Epithelial cell of esophagus (primary cell): Measurements from ENCODE around the gene RASGRP1.

ENCODE experiments used
- DNase-seq: peaks from one replicate; pipeline ENCODE4 v3.0.0; 2010; ENCODE audit warnings: low read depth
- H3K4me3 ChIP-seq: 2 replicates; pipeline ENCODE4 v1.5.1; 2011; ENCODE audit warnings: mild to moderate bottlenecking, low read length, control low read depth
- TF ChIP-seq, protein P1 (sequence below): IDR thresholded peaks from 2 replicates; pipeline ENCODE4 v1.5.1; 2011; ENCODE audit warnings: low read depth, mild to moderate bottlenecking, low read length, control low read depth, inconsistent platforms; ENCODE audit not compliant: insufficient read depth; ENCODE audit errors: missing control alignments

Gene RASGRP1

DNA sequence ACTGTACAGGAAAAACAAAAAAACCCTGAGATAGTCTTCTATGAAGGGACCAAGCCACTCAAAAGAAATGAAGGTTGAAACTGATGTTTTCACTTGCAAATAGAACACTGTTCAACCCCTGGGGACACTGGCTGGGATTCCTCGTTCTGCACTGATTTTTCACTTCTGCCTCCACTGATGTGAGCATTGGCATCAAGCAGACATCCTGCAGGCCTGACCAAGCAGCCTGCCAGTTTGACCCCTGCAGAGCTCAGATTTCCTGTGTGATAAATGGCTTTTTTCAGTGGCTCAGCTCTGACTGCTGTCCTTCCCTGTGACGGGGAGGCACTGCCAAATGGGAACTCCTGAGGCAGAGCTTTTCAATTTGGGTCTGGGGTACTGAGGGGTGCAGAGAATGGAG, 50.0 kb downstream of the RASGRP1 start:
- no peak for DNase-seq
- TF ChIP-seq, protein P1, sequence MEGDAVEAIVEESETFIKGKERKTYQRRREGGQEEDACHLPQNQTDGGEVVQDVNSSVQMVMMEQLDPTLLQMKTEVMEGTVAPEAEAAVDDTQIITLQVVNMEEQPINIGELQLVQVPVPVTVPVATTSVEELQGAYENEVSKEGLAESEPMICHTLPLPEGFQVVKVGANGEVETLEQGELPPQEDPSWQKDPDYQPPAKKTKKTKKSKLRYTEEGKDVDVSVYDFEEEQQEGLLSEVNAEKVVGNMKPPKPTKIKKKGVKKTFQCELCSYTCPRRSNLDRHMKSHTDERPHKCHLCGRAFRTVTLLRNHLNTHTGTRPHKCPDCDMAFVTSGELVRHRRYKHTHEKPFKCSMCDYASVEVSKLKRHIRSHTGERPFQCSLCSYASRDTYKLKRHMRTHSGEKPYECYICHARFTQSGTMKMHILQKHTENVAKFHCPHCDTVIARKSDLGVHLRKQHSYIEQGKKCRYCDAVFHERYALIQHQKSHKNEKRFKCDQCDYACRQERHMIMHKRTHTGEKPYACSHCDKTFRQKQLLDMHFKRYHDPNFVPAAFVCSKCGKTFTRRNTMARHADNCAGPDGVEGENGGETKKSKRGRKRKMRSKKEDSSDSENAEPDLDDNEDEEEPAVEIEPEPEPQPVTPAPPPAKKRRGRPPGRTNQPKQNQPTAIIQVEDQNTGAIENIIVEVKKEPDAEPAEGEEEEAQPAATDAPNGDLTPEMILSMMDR = no peak
- H3K4me3 ChIP-seq = no peak overlapping the region

DNA sequence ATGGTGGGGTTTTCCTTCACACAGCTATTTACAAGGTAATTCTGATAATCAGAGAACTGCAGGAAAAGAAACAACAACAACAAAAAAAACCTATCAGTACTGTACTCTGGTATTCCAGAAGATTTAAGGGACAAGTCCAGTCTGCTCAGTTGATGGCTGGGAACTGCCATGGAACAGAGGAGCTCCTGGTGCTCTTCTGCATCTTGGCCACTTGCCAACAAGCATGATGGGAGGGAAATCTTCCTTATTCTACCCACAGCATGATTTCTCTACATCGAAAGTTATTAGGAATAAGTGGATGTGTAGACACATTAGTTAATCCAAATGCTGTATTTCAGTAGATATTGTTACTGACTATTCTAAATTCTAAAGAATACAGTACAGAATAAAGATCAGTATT, 51.7 kb downstream of the RASGRP1 start:
- TF ChIP-seq, protein P1 = no peak
- no peak for DNase-seq
- no peak overlapping the region for H3K4me3 ChIP-seq

DNA sequence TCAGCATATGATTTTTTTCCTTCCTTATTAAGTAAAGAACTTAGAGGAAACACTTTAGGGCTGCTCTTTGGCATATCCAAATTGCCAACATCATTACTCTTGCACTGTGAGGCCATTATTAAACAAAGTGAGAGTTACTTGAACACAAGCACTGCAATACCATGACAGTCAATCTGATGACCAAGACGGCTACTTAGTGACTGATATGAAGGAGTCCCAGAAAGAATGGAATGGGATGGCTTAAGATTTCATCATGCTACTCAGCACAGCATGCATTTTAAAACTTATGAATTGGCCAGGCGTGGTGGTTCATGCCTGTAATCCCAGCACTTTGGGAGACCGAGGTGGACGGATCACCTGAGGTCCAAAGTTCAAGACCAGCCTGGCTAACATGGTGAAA, 55.5 kb downstream of the RASGRP1 start:
- TF ChIP-seq, protein P1 = no peak
- DNase-seq = no peak
- no peak overlapping the region for H3K4me3 ChIP-seq

DNA sequence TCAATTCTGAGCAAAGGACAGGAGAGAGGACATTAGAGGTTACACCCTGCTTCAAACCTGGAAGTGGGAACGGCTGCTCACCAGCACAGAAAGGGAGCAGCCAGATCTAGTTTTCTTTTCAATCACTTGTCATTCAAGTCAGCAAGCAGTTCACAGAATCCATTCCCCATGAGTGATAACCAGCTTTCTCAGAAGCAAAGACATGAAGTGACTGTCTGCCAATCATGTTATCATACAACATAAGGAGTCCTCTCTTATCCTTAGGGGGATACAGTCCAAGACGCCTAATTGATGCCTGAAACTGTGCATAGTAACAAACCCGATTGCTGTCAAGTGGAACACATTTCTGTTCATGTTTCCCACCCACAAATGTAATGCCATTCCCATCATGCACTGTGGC, 56.0 kb downstream of the RASGRP1 start:
- DNase-seq = no peak
- TF ChIP-seq, protein P1 = no peak
- no peak overlapping the region for H3K4me3 ChIP-seq

DNA sequence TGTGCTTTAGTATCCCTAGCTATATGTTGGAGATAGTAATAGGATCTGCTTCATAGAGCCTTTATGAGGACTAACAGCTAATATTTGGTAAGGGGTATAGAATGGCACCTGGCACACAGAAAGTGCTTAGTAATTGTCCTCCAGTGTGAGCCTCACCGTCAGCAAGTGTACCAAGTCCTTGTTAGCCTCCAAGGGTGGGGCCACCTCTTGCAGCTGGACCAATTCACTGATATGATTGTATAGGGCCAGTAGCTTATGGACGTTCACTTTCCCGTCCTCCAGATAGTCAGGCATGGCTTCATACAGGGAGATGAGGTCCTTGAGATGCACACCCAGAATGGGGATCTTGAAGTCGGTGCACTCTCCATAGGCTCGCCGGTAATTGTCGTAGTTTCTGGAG, 57.0 kb downstream of the RASGRP1 start:
- TF ChIP-seq, protein P1 = no peak
- DNase-seq = no peak
- H3K4me3 ChIP-seq = no peak overlapping the region

DNA sequence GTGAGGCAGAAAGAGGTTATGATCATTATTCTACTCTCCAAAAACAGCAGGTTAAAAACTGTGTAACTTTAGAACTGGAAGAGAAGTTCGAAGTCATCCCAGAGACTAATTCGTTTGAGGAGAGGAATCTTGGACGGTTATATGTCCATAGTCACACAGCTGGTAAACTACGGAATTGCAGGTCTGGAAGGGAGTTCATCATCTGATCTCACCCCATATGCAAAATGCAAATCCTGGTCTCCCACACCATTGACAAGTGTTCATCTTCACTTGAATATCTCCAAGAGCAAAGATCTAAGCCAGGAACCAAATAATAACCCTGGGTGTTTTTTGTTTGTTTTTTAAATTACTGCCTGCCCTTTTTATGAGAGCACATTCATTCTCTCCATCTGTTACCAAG, 57.6 kb downstream of the RASGRP1 start:
- TF ChIP-seq, protein P1 = no peak
- DNase-seq = no peak
- H3K4me3 ChIP-seq = no peak overlapping the region

DNA sequence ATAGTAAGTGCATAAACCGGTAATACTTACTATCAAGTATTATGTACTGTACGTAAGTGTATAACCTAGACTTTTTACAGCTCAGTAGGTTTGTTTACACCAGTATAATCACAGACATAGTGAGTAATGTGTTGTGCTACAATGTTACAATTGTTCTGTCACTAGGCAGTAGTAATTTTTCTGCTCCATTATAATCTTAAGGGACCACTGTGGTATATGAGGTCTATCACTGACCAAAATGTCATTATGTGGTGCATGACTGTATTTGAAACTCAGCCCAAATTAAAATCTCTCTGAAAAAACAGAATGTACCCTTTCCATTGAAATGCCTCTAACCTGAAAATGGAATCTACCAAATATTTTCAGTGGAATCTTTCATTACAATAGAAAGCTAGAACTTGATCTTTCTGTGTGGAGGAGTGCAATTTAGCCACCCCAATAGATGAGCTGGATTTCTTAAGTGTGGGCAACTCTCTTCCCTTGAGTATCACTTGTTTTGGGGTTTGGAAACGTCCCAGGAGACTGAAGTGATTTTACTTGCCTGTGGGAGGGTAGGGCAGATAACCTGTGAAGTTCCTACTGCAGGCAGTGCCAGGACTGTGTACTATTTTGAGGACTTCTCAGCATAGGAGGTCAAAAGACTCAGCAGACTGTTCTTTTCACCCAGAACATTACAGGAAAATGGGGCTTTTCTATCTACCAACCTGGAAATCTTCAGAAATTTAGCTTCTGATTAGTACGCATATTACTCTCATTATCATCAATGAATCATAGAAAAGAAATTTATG, 59.7 kb downstream of the RASGRP1 start:
- H3K4me3 ChIP-seq = no peak overlapping the region
- TF ChIP-seq, protein P1 = no peak
- no peak for DNase-seq
